GM12878 (cell line): Measurements from ENCODE around the gene EPB41L4A. TPM values are rescaled to one million over a fixed set of nuclear protein-coding genes. Genes with fewer than 3 reads are reported as not detected.

Source experiments
- ATAC-seq: fragments of 200-7000 bp; cut with Tn5 transposase; 3 replicates; pipeline ENCODE4 v1.9.1; 2020; ENCODE audit warnings: mild to moderate bottlenecking, moderate library complexity
- BruUV-seq: library from RNA; stranded (reverse); fragments of 400-500 nt; replicated peaks from 2 replicates; lab custom pipeline; 2021; lab: Mats Ljungman, UMichigan
- CTCF ChIA-PET: fragments of 300-600 bp; sonication (Branson Sonifier 250); formaldehyde crosslinking; extraction: SDS; loops from one replicate; lab custom pipeline; 2021; ENCODE audit warnings: inconsistent platforms; lab: Yijun Ruan, JAX
- POLR2A ChIA-PET: fragments of 350-600 bp; formaldehyde crosslinking; extraction: SDS; loops from one replicate; lab custom pipeline; 2021; ENCODE audit warnings: inconsistent platforms; lab: Charles Lee
- RAD21 ChIA-PET: fragments of 300-600 bp; sonication (Branson Sonifier 250); formaldehyde crosslinking; loops from one replicate; lab custom pipeline; 2023; ENCODE audit warnings: antibody characterized with exemption; ENCODE audit not compliant: unreplicated experiment; lab: Charles Lee
- SMC1A ChIA-PET: fragments of 300-600 bp; sonication (Branson Sonifier 250); formaldehyde crosslinking; loops from one replicate; lab custom pipeline; 2023; ENCODE audit not compliant: unreplicated experiment, uncharacterized antibody; lab: Charles Lee
- DNase-seq: peaks from one replicate; pipeline ENCODE4 v3.0.0-alpha.2; 2011; ENCODE audit warnings: low read depth, low spot score
- FAIRE-seq: peaks from 3 replicates; lab custom pipeline; 2011; peaks lifted over from hg19 to GRCh38; lab: Jason Lieb, UNC
- H2AFZ ChIP-seq: 2 replicates; pipeline ENCODE4 v1.6.0; 2011; ENCODE audit warnings: low read depth, low read length, control low read depth; ENCODE audit not compliant: control insufficient read depth
- H3K27ac ChIP-seq: 2 replicates; pipeline ENCODE4 v1.5.1; 2011; ENCODE audit warnings: control low read depth; ENCODE audit not compliant: control insufficient read depth, insufficient read depth
- H3K27me3 ChIP-seq, 2 experiments: replicated peaks in 1 of 2; 2 replicates each; pipeline versions ENCODE4 v1.6.0 to v1.6.1; 2011; ENCODE audit warnings: low read length in 1 of 2; ENCODE audit not compliant: control insufficient read depth in 2 of 2, insufficient read depth in 2 of 2
- H3K36me3 ChIP-seq, 2 experiments: 2 replicates each; pipeline ENCODE4 v1.5.1; 2011; ENCODE audit warnings: low read length in 1 of 2; ENCODE audit not compliant: control insufficient read depth in 2 of 2, insufficient read depth in 2 of 2
- H3K4me1 ChIP-seq: 2 replicates; pipeline ENCODE4 v1.6.1; 2011; ENCODE audit warnings: mild to moderate bottlenecking, low read length, moderate library complexity, mixed read lengths; ENCODE audit not compliant: control insufficient read depth, insufficient read depth
- H3K4me2 ChIP-seq: 2 replicates; pipeline ENCODE4 v1.6.0; 2011; ENCODE audit warnings: control low read depth; ENCODE audit not compliant: control insufficient read depth, insufficient read depth
- H3K4me3 ChIP-seq: fragments of 200-600 bp; sonication (generic); 2 replicates; pipeline ENCODE4 v1.5.1; 2016
- H3K79me2 ChIP-seq: 2 replicates; pipeline ENCODE4 v1.6.0; 2011; ENCODE audit warnings: low read length; ENCODE audit not compliant: control insufficient read depth, insufficient read depth
- H3K9ac ChIP-seq: 2 replicates; pipeline ENCODE4 v1.8.0; 2011; ENCODE audit warnings: low read length, control low read depth, mixed read lengths; ENCODE audit not compliant: control insufficient read depth, insufficient read depth
- H3K9me3 ChIP-seq: replicated peaks from 3 replicates; pipeline ENCODE4 v1.5.1; 2011; ENCODE audit warnings: mild to moderate bottlenecking, low read length; ENCODE audit not compliant: control insufficient read depth, insufficient read depth
- H4K20me1 ChIP-seq: 2 replicates; pipeline ENCODE4 v1.6.0; 2011; ENCODE audit not compliant: control insufficient read depth, insufficient read depth
- ATF7 ChIP-seq: fragments of 450-650 bp; IDR thresholded peaks from 2 replicates; pipeline ENCODE4 v1.6.1; 2016; ENCODE audit warnings: low read depth, mild to moderate bottlenecking
- BCL11A ChIP-seq: IDR thresholded peaks from 2 replicates; pipeline ENCODE4 v1.6.1; 2011; ENCODE audit warnings: low read depth, low read length
- CREM ChIP-seq: IDR thresholded peaks from 2 replicates; pipeline ENCODE4 v1.6.1; 2014; ENCODE audit warnings: antibody characterized with exemption, low read depth
- DPF2 ChIP-seq: fragments of 450-650 bp; IDR thresholded peaks from 2 replicates; pipeline ENCODE4 v1.6.1; 2017; ENCODE audit warnings: mild to moderate bottlenecking
- EGR1 ChIP-seq, 2 experiments: IDR thresholded peaks; 1 replicate in 1 of 2; 2 replicates in 1 of 2; pipeline ENCODE4 v1.6.1; 2011 to 2012; ENCODE audit warnings: low read depth in 2 of 2, low read length in 2 of 2, borderline replicate concordance in 1 of 2, mild to moderate bottlenecking in 1 of 2, moderate library complexity in 1 of 2
- EZH2 ChIP-seq: IDR thresholded peaks from 2 replicates; pipeline ENCODE4 v1.6.1; 2012; ENCODE audit warnings: low read depth, mild to moderate bottlenecking, control low read depth, inconsistent platforms, low read length, borderline replicate concordance; ENCODE audit not compliant: control insufficient read depth
- FOS ChIP-seq: IDR thresholded peaks from 3 replicates; pipeline ENCODE4 v1.6.1; 2011; ENCODE audit warnings: borderline replicate concordance; ENCODE audit not compliant: insufficient read length; ENCODE audit errors: extremely low read depth
- FOXK2 ChIP-seq: fragments of 450-650 bp; IDR thresholded peaks from 2 replicates; pipeline ENCODE4 v1.6.1; 2017; ENCODE audit warnings: mild to moderate bottlenecking, moderate library complexity
- HDAC2 ChIP-seq: fragments of 200-600 bp; sonication (generic); IDR thresholded peaks from 2 replicates; pipeline ENCODE4 v1.6.1; 2017
- IKZF1 ChIP-seq: fragments of 450-650 bp; conservative IDR thresholded peaks from 2 replicates; pipeline ENCODE4 v1.6.1; 2017; ENCODE audit warnings: antibody characterized with exemption, mild to moderate bottlenecking
- KAT2A ChIP-seq: conservative IDR thresholded peaks from 2 replicates; pipeline ENCODE4 v1.6.1; 2011; ENCODE audit warnings: low read depth, low read length; ENCODE audit not compliant: control insufficient read depth
- MTA2 ChIP-seq: fragments of 450-650 bp; IDR thresholded peaks from 2 replicates; pipeline ENCODE4 v1.6.1; 2016; ENCODE audit warnings: low read depth, mild to moderate bottlenecking, moderate library complexity
- MXI1 ChIP-seq: fragments of 150-350 bp; IDR thresholded peaks from 2 replicates; pipeline ENCODE4 v1.6.1; 2011; ENCODE audit warnings: low read depth, mild to moderate bottlenecking, inconsistent platforms, low read length, improper control_type of control experiment
- NR2F1 ChIP-seq: fragments of 450-650 bp; conservative IDR thresholded peaks from 2 replicates; pipeline ENCODE4 v1.6.1; 2017; ENCODE audit warnings: mild to moderate bottlenecking
- PAX5 ChIP-seq: IDR thresholded peaks from 2 replicates; pipeline ENCODE4 v1.6.1; 2011; ENCODE audit warnings: low read depth, low read length, borderline replicate concordance
- POLR2AphosphoS2 ChIP-seq: IDR thresholded peaks from 2 replicates; pipeline ENCODE4 v1.6.1; 2011; ENCODE audit warnings: low read depth, mild to moderate bottlenecking, low read length, improper control_type of control experiment, moderate library complexity
- SIX5 ChIP-seq: IDR thresholded peaks from 2 replicates; pipeline ENCODE4 v1.6.1; 2011; ENCODE audit warnings: mild to moderate bottlenecking, low read depth, low read length, moderate library complexity; ENCODE audit not compliant: severe bottlenecking
- SPI1 ChIP-seq: IDR thresholded peaks from 2 replicates; pipeline ENCODE4 v1.6.1; 2011; ENCODE audit warnings: low read depth, mild to moderate bottlenecking, low read length, moderate library complexity, borderline replicate concordance; ENCODE audit not compliant: insufficient read depth
- ZNF24 ChIP-seq: fragments of 450-650 bp; IDR thresholded peaks from 2 replicates; pipeline ENCODE4 v1.6.1; 2017; ENCODE audit warnings: antibody characterized with exemption, mild to moderate bottlenecking
- ZSCAN29 ChIP-seq: fragments of 450-650 bp; IDR thresholded peaks from 2 replicates; pipeline ENCODE4 v1.6.1; 2017; ENCODE audit warnings: mild to moderate bottlenecking, moderate library complexity
- WGBS: methylation state at CpG from one replicate; pipeline ENCODE4 v1.1.6; 2016; ENCODE audit warnings: low lambda C conversion rate; ENCODE audit not compliant: insufficient replicate concordance, insufficient coverage; ENCODE audit errors: missing lambda C conversion rate; 5-methylcytosine and 5-hydroxymethylcytosine counted together
- in situ Hi-C: fragments of 300-500 bp; cut with MboI; formaldehyde crosslinking; loops from 9 replicates; pipeline ENCODE4 v1.14.3; 2018; ENCODE audit warnings: mixed read lengths
- intact Hi-C: fragments of 100-400 bp; cut with micrococcal nuclease; formaldehyde crosslinking; loops from one replicate; pipeline ENCODE4 v1.14.2; 2022; ENCODE audit not compliant: unreplicated experiment
- polyA plus RNA-seq, 11 experiments: library from polyadenylated mRNA; depleted of rRNA in 4 of 11; unstranded in 6 of 11; stranded (reverse) in 5 of 11; fragments of >200 nt; fragmentation: Nextera tagmentation in 4 of 11; fragmentation: Illumina TruSeq in 1 of 11; extraction: Ambion mirVana in 4 of 11; extraction: Trizol in 1 of 11; gene quantifications; 1 replicate in 1 of 11; 2 replicates in 10 of 11; pipeline versions ENCODE4 v1.2.1 to v1.2.3, GENCODE V29; 2011 to 2016; ENCODE audit warnings: inconsistent platforms in 2 of 11, missing spikeins in 2 of 11, low read depth in 1 of 11
- total RNA-seq, 4 experiments: library from RNA; depleted of rRNA in 3 of 4; stranded (reverse); fragments of >200 nt in 3 of 4; fragmentation: Illumina TruSeq in 1 of 4; extraction: Trizol in 1 of 4; gene quantifications; 2 replicates each; pipeline versions ENCODE4 v1.2.1 to v1.2.3, GENCODE V29; 2013 to 2021
- TF ChIP-seq, protein P1 (sequence below): fragments of 450-650 bp; IDR thresholded peaks from 2 replicates; pipeline ENCODE4 v1.6.1; 2017; ENCODE audit warnings: borderline replicate concordance

EPB41L4A gene
- total and polyA plus RNA-seq, 10 of the 15 experiments (the other 5 are each of a cell fraction or from before 2014, with no cell fraction given), result 0.10 to 0.67 (median 0.30) TPM

- BruUV-seq, result no TSS peak
These were observed 125.0 kb downstream of the EPB41L4A start for GRCh38 chr5:112294126-112294525.

DNA sequence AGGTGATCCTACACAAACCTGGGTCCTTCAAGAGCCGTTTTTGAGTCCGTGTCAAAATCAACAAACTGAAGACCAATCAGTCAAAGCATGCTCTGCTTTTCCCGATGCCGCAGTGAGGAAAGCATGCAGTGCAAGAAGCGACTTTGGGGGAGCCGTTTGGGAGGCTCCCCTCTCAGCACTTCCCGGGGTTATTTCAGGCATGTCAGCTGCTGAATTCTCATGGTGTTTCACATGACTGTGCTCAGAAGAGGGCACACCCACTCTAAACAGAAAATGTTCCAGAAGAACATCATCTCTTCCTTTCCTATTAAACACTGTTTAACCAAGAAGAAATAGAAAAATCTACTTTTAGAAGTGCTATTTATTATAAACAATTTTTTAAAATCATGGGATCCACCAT, 125.5 kb downstream of the EPB41L4A start:
- Histone ChIP-seq H2AFZ (no peak overlapping the region), H3K27me3 (no peaks in the 10 kb centered on the region; a peak in 2 of 4 replicates), H3K4me1 (no peaks in the 10 kb centered on the region), H3K4me2 (no peak overlapping the region), H3K9ac (no peak overlapping the region), H3K79me2 (no peaks in the 10 kb centered on the region), H3K9me3 (no peaks in the 10 kb centered on the region), H3K27ac (no peak overlapping the region), H3K36me3 (no peaks in the 10 kb centered on the region), H4K20me1 (no peaks in the 10 kb centered on the region), H3K4me3 (no peak overlapping the region)
- TF ChIP-seq PAX5, result no peak
- no peak for TF ChIP-seq FOS
- no peak for TF ChIP-seq MTA2
- no peak for TF ChIP-seq SIX5
- no peak for TF ChIP-seq CREM
- no peak for TF ChIP-seq ZSCAN29
- TF ChIP-seq FOXK2, result no peak
- TF ChIP-seq ZNF24, result no peak
- no peak for TF ChIP-seq BCL11A
- no peak for TF ChIP-seq EGR1 (IDR thresholded peaks at IDR 0.05; ENCODE audit: borderline replicate concordance in 1 of 2, low read depth in 2 of 2, low read length in 2 of 2)
- no peak for TF ChIP-seq POLR2AphosphoS2
- no peak for TF ChIP-seq SPI1
- TF ChIP-seq EZH2, result no peak
- TF ChIP-seq, protein P1, sequence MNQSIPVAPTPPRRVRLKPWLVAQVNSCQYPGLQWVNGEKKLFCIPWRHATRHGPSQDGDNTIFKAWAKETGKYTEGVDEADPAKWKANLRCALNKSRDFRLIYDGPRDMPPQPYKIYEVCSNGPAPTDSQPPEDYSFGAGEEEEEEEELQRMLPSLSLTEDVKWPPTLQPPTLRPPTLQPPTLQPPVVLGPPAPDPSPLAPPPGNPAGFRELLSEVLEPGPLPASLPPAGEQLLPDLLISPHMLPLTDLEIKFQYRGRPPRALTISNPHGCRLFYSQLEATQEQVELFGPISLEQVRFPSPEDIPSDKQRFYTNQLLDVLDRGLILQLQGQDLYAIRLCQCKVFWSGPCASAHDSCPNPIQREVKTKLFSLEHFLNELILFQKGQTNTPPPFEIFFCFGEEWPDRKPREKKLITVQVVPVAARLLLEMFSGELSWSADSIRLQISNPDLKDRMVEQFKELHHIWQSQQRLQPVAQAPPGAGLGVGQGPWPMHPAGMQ, result no peak
- TF ChIP-seq HDAC2, result no peak
- no peak for TF ChIP-seq KAT2A
- no peak for TF ChIP-seq IKZF1
- BruUV-seq, result no TSS peak
- intact Hi-C loops (no loop called here), in situ Hi-C loops (no loop called here)
- FAIRE-seq (no peak), ATAC-seq (no peak), DNase-seq (no peak)
- CTCF ChIA-PET, result interaction anchor here (1.9 kb wide), 1 partner anchor 235 kb away, joined by 5 read pairs; no protein-coding TSS in a partner anchor
- SMC1A ChIA-PET, result no interaction called here
- POLR2A ChIA-PET, result no interaction called here
- RAD21 ChIA-PET, result no interaction called here
- WGBS, result 49% methylated on average over 7 of the region's 7 CpGs

More at GRCh38 chr5:112294126-112294525, 125.0 kb downstream of the EPB41L4A start:
- no peak overlapping the region for H3K4me3 ChIP-seq
- no peak overlapping the region for H3K27ac ChIP-seq
- WGBS, result 5% methylated on average over 5 of the region's 5 CpGs
- SMC1A ChIA-PET, result interaction anchor here (1.0 kb wide), 1 partner anchor 119 kb away, joined by 3 read pairs; no protein-coding TSS in a partner anchor
- H3K4me1 ChIP-seq, result no peaks in the 10 kb centered on the region
- intact Hi-C loops (no loop called here), in situ Hi-C loops (no loop called here)
- no peak for ATAC-seq
- CTCF ChIA-PET, result interaction anchor here (1.0 to 1.9 kb wide), 4 partner anchors 31 to 235 kb away, joined by 3 to 6 read pairs (median 4); no protein-coding TSS in a partner anchor
- H4K20me1 ChIP-seq, result no peaks in the 10 kb centered on the region
- H3K9me3 ChIP-seq, result no peaks in the 10 kb centered on the region
- no peak for FAIRE-seq
- no peak overlapping the region for H3K4me2 ChIP-seq
- H3K27me3 ChIP-seq, result no peaks in the 10 kb centered on the region; a peak in 2 of 4 replicates
- H3K79me2 ChIP-seq, result no peaks in the 10 kb centered on the region
- TF ChIP-seq POLR2AphosphoS2 (no peak), NR2F1 (no peak), MXI1 (no peak), ATF7 (no peak), DPF2 (no peak)
- TF ChIP-seq, all 136 proteins: peak for 0
- no peak overlapping the region for H3K9ac ChIP-seq
- POLR2A ChIA-PET, result no interaction called here
- no peaks in the 10 kb centered on the region for H3K36me3 ChIP-seq
- RAD21 ChIA-PET, result interaction anchor here (1.0 kb wide), 1 partner anchor 126 kb away, joined by 3 read pairs; no protein-coding TSS in a partner anchor
- no peak for DNase-seq
- no peak overlapping the region for H2AFZ ChIP-seq
